GM18505 (cell line): ENCODE measurements around the gene TMSB10.
"Not testable (repeated sequence)": the region's sequence is repeated elsewhere in the genome, so short reads cannot be mapped to it uniquely, and the experiment has no call there.

ENCODE experiments used
- ATAC-seq: cut with Tn5 transposase; IDR thresholded peaks from one replicate; pipeline ENCODE4 v1.9.1; 2021; ENCODE audit not compliant: unreplicated experiment
- POLR2A ChIP-seq: IDR thresholded peaks from 4 replicates; pipeline ENCODE4 v1.6.1; 2011; ENCODE audit warnings: borderline replicate concordance; ENCODE audit not compliant: insufficient read depth, insufficient read length; ENCODE audit errors: extremely low read depth

TMSB10 gene

GRCh38 chr2:84944295-84944909 lies 38.9 kb downstream of the TMSB10 start:
- ATAC-seq = no peak
- TF ChIP-seq POLR2A = no peak

GRCh38 chr2:84945838-84946203 lies 40.4 kb downstream of the TMSB10 start:
- not testable (repeated sequence) for ATAC-seq

GRCh38 chr2:84946204-84947009 lies 41.0 kb downstream of the TMSB10 start:
- ATAC-seq = peak; percentile 72
- TF ChIP-seq POLR2A = peak; percentile 78

GRCh38 chr2:84947010-84947593 lies 41.6 kb downstream of the TMSB10 start:
- no peak for ATAC-seq
- no peak for TF ChIP-seq POLR2A

- TF ChIP-seq POLR2A = no peak
- ATAC-seq = no peak
Observed at GRCh38 chr2:84953535-84953934, 48.1 kb downstream of the TMSB10 start.

GRCh38 chr2:84954329-84954728 lies 48.9 kb downstream of the TMSB10 start:
- no peak for TF ChIP-seq POLR2A
- ATAC-seq = no peak
